HUDEP-2 (cell line): Measurements from ENCODE around the gene SSX4B.
"Not testable (repeated sequence)": the region's sequence is repeated elsewhere in the genome, so short reads cannot be mapped to it uniquely, and the experiment has no call there.

ENCODE experiments used
- DNase-seq, 76 experiments: peaks; one replicate each; lab custom pipeline; 2025; ENCODE audit not compliant: unreplicated experiment in 76 of 76; lab: John Stamatoyannopoulos, UW

The SSX4B gene, protein sequence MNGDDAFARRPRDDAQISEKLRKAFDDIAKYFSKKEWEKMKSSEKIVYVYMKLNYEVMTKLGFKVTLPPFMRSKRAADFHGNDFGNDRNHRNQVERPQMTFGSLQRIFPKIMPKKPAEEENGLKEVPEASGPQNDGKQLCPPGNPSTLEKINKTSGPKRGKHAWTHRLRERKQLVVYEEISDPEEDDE

DNA sequence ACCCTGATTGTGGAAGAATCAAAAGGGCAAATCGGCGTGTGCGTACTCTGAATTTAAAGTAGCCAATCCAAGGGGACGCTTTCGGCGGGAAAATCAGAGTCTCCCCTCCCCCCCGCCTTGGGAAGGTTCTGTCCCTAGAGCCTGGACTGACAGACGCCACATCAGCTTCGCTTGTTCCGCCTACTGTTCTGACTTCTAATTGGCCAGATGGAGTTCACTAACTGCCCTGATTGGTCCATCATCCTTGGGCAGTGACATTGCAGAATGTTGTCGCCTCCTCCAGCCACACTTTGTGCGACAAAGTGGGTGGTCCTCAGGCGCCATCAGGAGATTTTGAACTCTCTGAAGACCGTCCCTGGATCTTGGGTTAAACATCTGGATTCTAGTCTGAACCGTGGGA lies at the start of gene SSX4B:
TSS of gene SSX4B (minus strand) at position 101 of the 400 bp plus-strand sequence. CDS start 588 bp downstream, outside the sequence.
- not testable (repeated sequence) for DNase-seq

DNA sequence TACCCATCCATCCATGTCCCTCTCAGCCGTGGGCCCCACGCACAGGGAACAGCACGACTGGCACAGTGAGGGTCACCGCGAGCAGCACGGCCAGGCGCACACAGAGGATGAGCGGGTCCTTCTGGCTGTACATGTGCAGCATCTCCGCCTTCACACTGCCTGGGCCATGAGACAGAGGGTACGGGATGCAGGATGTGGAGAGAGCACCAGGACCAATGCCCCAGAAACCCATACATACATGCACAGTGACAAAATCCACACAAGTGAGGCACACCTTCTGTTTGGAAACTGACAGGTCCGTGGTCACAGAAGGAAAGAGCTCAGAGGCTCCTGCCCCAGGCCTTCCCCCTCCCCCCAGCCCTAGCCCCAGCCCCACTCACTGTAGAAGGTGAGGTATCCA lies 48.8 kb upstream of the SSX4B start:
- no peak for DNase-seq

- no peak for DNase-seq
These were observed 48.3 kb upstream of the SSX4B start for GRCh38 chrX:48460031-48460430.

GRCh38 chrX:48459483-48459882 lies 47.7 kb upstream of the SSX4B start:
- DNase-seq: no peak

DNA sequence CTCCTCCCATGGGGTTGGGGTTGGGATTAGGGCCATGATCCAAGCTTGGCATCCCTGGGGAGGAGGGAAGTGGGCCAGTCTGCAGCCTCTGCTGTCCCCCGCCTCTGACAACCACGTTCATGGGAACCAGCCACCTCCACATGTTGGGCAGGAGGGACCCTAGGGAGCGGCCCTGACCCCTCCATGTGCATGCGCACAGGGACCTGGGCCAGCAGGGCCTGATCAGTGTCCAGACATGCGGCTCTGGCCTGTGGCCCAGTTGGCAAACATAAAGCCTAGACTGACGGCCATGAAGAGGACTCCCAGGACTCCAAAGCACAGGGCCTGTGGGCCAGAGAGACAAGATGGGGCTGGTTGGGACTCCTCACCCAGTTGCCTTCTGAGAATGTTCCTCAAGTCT lies 47.0 kb upstream of the SSX4B start:
- no peak for DNase-seq

- no peak for DNase-seq
These were observed 45.0 kb upstream of the SSX4B start for GRCh38 chrX:48456628-48457331.

DNA sequence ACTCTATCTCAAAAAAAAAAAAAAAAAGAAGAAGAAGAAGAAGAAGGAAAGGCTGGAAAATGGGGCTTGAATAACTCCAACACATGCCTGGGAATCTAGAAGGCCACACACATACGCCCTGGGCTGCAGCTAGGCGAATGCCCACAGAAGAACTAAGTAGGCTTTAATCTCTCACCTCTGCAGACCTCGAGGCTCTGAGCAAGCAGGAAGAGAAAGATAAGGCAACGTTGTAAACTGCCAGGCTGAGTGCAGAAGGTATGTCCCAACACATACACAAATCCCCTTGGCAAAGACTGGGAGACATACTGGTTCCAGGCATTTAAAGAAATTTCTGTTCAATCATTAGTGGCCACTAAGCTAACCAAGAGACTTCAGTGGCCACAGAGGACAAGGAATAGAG lies 39.9 kb upstream of the SSX4B start:
- peak in 23 of 76 experiments; percentile 0 to 45 (median 8) for DNase-seq

- DNase-seq: no peak
These were observed 38.3 kb upstream of the SSX4B start for GRCh38 chrX:48450076-48450475.

DNA sequence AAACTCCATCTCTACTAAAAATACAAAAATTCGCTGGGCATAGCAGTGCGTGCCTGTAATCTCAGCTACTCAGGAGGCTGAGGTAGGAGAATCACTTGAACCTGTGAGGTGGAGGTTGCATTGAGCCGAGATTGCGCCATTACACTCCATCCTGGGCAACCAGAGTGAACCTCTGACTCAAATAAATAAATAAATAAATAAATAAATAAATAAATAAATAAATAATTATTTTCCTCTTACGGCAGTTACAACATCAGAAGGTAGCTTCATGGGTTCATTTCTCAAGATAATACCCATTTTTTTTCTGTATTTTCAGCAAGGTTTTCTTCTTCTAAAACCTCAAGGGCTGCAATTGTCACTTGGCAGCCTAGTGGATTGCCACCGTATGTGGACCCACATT lies 35.4 kb upstream of the SSX4B start:
- not testable (repeated sequence) for DNase-seq

DNA sequence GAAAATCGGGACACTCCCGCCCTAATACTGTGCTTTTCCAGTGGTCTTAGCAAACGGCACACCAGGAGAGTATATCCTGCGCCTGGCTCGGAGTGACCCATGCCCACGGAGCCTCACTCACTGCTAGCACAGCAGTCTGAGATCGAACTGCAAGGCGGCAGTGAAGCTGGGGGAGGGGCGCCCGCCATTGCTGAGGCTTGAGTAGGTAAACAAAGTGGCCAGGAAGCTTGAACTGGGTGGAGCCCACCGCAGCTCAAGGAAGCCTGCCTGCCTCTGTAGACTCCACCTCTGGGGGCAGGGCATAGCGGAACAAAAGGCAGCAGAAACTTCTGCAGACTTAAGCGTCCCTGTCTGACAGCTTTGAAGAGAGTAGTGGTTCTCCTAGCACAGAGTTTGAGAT lies 22.0 kb upstream of the SSX4B start:
- not testable (repeated sequence) for DNase-seq

- not testable (repeated sequence) for DNase-seq
These were observed 18.4 kb upstream of the SSX4B start for GRCh38 chrX:48430166-48430565.

GRCh38 chrX:48429606-48430005 lies 17.8 kb upstream of the SSX4B start:
- not testable (repeated sequence) for DNase-seq

- not testable (repeated sequence) for DNase-seq
These were observed 15.4 kb upstream of the SSX4B start for GRCh38 chrX:48427027-48427716.

DNA sequence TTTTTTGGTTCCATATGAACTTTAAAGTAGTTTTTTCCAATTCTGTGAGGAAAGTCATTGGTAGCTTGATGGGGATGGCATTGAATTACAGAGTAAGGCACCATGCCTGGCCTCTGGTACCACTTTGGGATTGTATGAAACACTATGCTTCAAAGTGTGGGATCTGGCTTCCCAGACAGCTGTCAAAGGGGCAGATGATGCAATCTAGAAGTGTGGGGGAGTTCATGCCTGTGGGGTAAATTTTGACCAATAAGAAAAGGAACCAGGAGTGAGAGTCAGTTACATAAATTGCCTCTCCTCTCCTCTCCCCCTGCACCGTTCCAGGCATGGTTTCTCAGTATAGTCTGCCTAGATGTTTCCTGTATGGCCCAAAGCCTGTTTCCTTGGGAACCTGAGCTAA lies 13.9 kb downstream of the SSX4B start:
- not testable (repeated sequence) for DNase-seq

GRCh38 chrX:48396931-48397330 lies 14.8 kb downstream of the SSX4B start:
- not testable (repeated sequence) for DNase-seq

GRCh38 chrX:48383239-48383638 lies 28.5 kb downstream of the SSX4B start, which contains the start of gene SSX4:
Gene SSX4 (plus strand): TSS chrX:48383539. CDS start chrX:48384054, 515 bp downstream.
- DNase-seq: not testable (repeated sequence)

- DNase-seq: not testable (repeated sequence)
These were observed 41.4 kb downstream of the SSX4B start for GRCh38 chrX:48370408-48370807.

GRCh38 chrX:48367717-48368408 lies 43.9 kb downstream of the SSX4B start:
- DNase-seq: not testable (repeated sequence)

DNA sequence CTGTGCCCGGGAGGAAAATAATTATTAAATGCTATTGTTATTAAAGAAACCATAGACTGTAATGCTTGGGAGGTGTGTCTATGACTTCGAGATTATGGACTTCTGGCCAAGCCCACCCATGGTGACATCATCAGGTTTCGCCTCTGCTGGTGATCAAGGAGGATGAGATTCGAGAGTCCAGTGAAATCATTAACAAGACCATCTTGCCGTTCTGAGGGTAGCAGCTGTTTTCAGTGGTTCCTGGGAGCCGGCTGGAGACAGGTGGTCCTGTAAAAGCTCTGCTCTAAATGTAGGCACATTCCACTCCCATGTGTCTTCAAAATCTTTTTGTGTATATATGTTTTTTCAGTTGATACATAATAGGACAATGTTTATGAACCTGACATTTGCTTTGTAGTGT lies 52.5 kb downstream of the SSX4B start:
- not testable (repeated sequence) for DNase-seq

DNA sequence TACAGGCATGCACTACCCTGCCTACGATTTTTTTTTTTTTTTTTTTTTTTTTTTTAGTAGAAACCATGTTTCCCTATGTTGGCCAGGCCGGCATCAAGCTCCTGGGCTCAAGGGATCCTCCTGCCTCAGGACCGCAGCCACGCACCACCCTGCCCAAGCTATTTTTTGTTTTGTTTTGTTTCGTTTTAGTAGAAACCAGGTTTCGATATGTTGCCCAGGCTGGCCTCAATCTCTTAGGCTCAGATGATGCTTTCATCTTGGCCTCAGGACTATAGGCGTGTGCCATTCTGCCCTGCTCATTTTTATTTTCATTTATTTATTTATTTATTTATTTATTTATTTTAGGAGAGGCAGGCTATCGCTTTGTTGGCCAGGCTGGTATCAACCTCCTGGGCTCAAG lies 54.1 kb downstream of the SSX4B start:
- no peak for DNase-seq
